HepG2 (cell line): Measurements from ENCODE around the gene SLC25A38. TPM values are rescaled to one million over a fixed set of nuclear protein-coding genes. Genes with fewer than 3 reads are reported as not detected.
A peak's percentile ranks its signal among the peaks of the same experiment; 100 is the strongest.

Experiments
- ARID2 ChIP-seq: sonication (generic); formaldehyde crosslinking; IDR thresholded peaks from 2 replicates; pipeline ENCODE4 v1.8.1; 2022; ENCODE audit warnings: mild to moderate bottlenecking, missing genetic modification reagents, borderline replicate concordance
- ATF5 ChIP-seq: sonication (generic); formaldehyde crosslinking; IDR thresholded peaks from 2 replicates; pipeline ENCODE4 v1.4.0; 2020; ENCODE audit warnings: mild to moderate bottlenecking, low read depth, missing genetic modification reagents
- CC2D1A ChIP-seq: sonication (generic); formaldehyde crosslinking; IDR thresholded peaks from 2 replicates; pipeline ENCODE4 v1.8.1; 2023; ENCODE audit warnings: mild to moderate bottlenecking, missing genetic modification reagents
- CENPX ChIP-seq: sonication (generic); formaldehyde crosslinking; IDR thresholded peaks from 2 replicates; pipeline ENCODE4 v1.9.0; 2021; ENCODE audit warnings: mild to moderate bottlenecking, missing genetic modification reagents, moderate library complexity
- EEA1 ChIP-seq: sonication (generic); formaldehyde crosslinking; IDR thresholded peaks from 2 replicates; pipeline ENCODE4 v1.5.1; 2020; ENCODE audit warnings: mild to moderate bottlenecking, missing genetic modification reagents, borderline replicate concordance
- ELF1 ChIP-seq: sonication (generic); formaldehyde crosslinking; IDR thresholded peaks from 2 replicates; pipeline ENCODE4 v1.4.0; 2020; ENCODE audit warnings: missing genetic modification reagents
- ELF4 ChIP-seq: sonication (generic); formaldehyde crosslinking; IDR thresholded peaks from 2 replicates; pipeline ENCODE4 v1.5.0; 2020; ENCODE audit warnings: missing genetic modification reagents, mild to moderate bottlenecking, moderate library complexity, borderline replicate concordance
- HDAC6 ChIP-seq: fragments of 200-600 bp; sonication (generic); IDR thresholded peaks from 2 replicates; pipeline ENCODE4 v1.7.0; 2017; ENCODE audit warnings: mild to moderate bottlenecking, antibody characterized with exemption, low read length, low read depth
- IRF1 ChIP-seq: sonication (generic); formaldehyde crosslinking; IDR thresholded peaks from 2 replicates; pipeline ENCODE4 v1.4.0; 2020; ENCODE audit warnings: low read depth, mild to moderate bottlenecking, missing genetic modification reagents
- KLF6 ChIP-seq: IDR thresholded peaks from 2 replicates; pipeline ENCODE4 v1.8.0; 2016; ENCODE audit warnings: missing biosample characterization, missing genetic modification reagents
- MATR3 ChIP-seq: sonication (generic); formaldehyde crosslinking; IDR thresholded peaks from 2 replicates; pipeline ENCODE4 v1.4.0; 2020; ENCODE audit warnings: missing genetic modification reagents
- MAZ ChIP-seq, 2 experiments: sonication (generic) in 1 of 2; formaldehyde crosslinking in 1 of 2; IDR thresholded peaks; 2 replicates each; pipeline versions ENCODE4 v1.5.0 to v1.6.1; 2012 to 2020; ENCODE audit warnings: low read depth in 2 of 2, mild to moderate bottlenecking in 2 of 2, borderline replicate concordance in 1 of 2, improper control_type of control experiment in 1 of 2, low read length in 1 of 2, missing genetic modification reagents in 1 of 2, moderate library complexity in 1 of 2
- REL ChIP-seq: sonication (generic); formaldehyde crosslinking; conservative IDR thresholded peaks from 2 replicates; pipeline ENCODE4 v1.8.0; 2022; ENCODE audit warnings: mild to moderate bottlenecking, missing genetic modification reagents, moderate library complexity
- RFX1 ChIP-seq: fragments of 450-650 bp; IDR thresholded peaks from 2 replicates; pipeline ENCODE4 v1.6.1; 2017
- SATB2 ChIP-seq: sonication (generic); formaldehyde crosslinking; IDR thresholded peaks from 2 replicates; pipeline ENCODE4 v1.5.0; 2020; ENCODE audit warnings: missing genetic modification reagents
- TP53 ChIP-seq: sonication (generic); formaldehyde crosslinking; conservative IDR thresholded peaks from 2 replicates; pipeline ENCODE4 v1.4.0; 2020; ENCODE audit warnings: missing genetic modification reagents
- ZFP90 ChIP-seq: sonication (generic); formaldehyde crosslinking; IDR thresholded peaks from 2 replicates; pipeline ENCODE4 v1.8.0; 2022; ENCODE audit warnings: missing genetic modification reagents, mild to moderate bottlenecking, inconsistent platforms, borderline replicate concordance
- ZNF331 ChIP-seq: sonication (generic); formaldehyde crosslinking; IDR thresholded peaks from 2 replicates; pipeline ENCODE4 v1.4.0; 2020; ENCODE audit warnings: missing genetic modification reagents
- ZNF460 ChIP-seq: sonication (generic); formaldehyde crosslinking; IDR thresholded peaks from 2 replicates; pipeline ENCODE4 v1.5.1; 2020; ENCODE audit warnings: missing genetic modification reagents, mild to moderate bottlenecking, borderline replicate concordance
- ZNF749 ChIP-seq: sonication (generic); formaldehyde crosslinking; IDR thresholded peaks from 2 replicates; pipeline ENCODE4 v1.8.0; 2022; ENCODE audit warnings: mild to moderate bottlenecking, missing genetic modification reagents, moderate library complexity, borderline replicate concordance
- polyA plus RNA-seq, 8 experiments: library from polyadenylated mRNA; depleted of rRNA in 3 of 8; stranded (reverse) in 7 of 8; unstranded in 1 of 8; fragments of >200 nt; fragmentation: Illumina TruSeq in 4 of 8; extraction: Trizol in 4 of 8; gene quantifications; 2 replicates each; pipeline versions ENCODE4 v1.2.1 to v1.2.3, GENCODE V29; 2011 to 2016; ENCODE audit warnings: low read depth in 4 of 8, missing spikeins in 1 of 8, mixed read lengths in 1 of 8; ENCODE audit not compliant: insufficient read depth in 1 of 8
- total RNA-seq, 5 experiments: library from RNA; depleted of rRNA; stranded (reverse); fragments of >200 nt; fragmentation: Illumina TruSeq; extraction: Trizol; gene quantifications; 2 replicates each; pipeline ENCODE4 v1.2.3, GENCODE V29; 2016; ENCODE audit warnings: low read depth in 1 of 5
- TF ChIP-seq, protein P1 (sequence below): IDR thresholded peaks from 2 replicates; pipeline ENCODE4 v1.6.1; 2018; ENCODE audit warnings: missing genetic modification reagents
- TF ChIP-seq, protein P2 (sequence below): sonication (generic); formaldehyde crosslinking; IDR thresholded peaks from 2 replicates; pipeline ENCODE4 v1.4.0; 2020; ENCODE audit warnings: missing genetic modification reagents

SLC25A38 gene
- total and polyA plus RNA-seq, 2 of the 13 experiments (the other 11 are each of a cell fraction or from before 2014, with no cell fraction given) = 32.5 to 35.4 TPM

GRCh38 chr3:39406368-39407258 lies 23.4 kb downstream of the SLC25A38 start, which contains the start of gene RPSA (continued):
- TF ChIP-seq MATR3 (CRISPR knock-in tag) (no peak), ELF4 (CRISPR knock-in tag) (peak; percentile 83), CENPX (CRISPR knock-in tag) (no peak), SATB2 (CRISPR knock-in tag) (peak; percentile 94), TP53 (CRISPR knock-in tag) (peak; percentile 80; the same call in 1 of the 2 replicates), ZFP90 (CRISPR knock-in tag) (peak; percentile 88; the same call in 1 of the 2 replicates), HDAC6 (no peak; the same call in 1 of the 2 replicates), KLF6 (peak; percentile 61; the same call in 1 of the 2 replicates), ARID2 (CRISPR knock-in tag) (peak; percentile 87; the same call in 1 of the 2 replicates), REL (CRISPR knock-in tag) (no peak; the same call in 1 of the 2 replicates), EEA1 (CRISPR knock-in tag) (peak; percentile 71; the same call in 1 of the 2 replicates), MAZ (IDR thresholded peaks at IDR 0.05; ENCODE audit: borderline replicate concordance, low read depth, low read length) (no peak), MAZ (CRISPR knock-in tag; IDR thresholded peaks at IDR 0.05; ENCODE audit: low read depth) (peak; percentile 78), ZNF749 (CRISPR knock-in tag) (0 out of 2 replicates have a peak, but pooled peaks have one; percentile 32), ZNF460 (CRISPR knock-in tag) (no peak; the same call in 1 of the 2 replicates), CC2D1A (CRISPR knock-in tag) (no peak), IRF1 (CRISPR knock-in tag) (0 out of 2 replicates have a peak, but pooled peaks have one; percentile 33), RFX1 (no peak), ZNF331 (peak; percentile 54), ATF5 (CRISPR knock-in tag) (no peak), ELF1 (CRISPR knock-in tag) (peak; percentile 84)
- TF ChIP-seq, protein P1, sequence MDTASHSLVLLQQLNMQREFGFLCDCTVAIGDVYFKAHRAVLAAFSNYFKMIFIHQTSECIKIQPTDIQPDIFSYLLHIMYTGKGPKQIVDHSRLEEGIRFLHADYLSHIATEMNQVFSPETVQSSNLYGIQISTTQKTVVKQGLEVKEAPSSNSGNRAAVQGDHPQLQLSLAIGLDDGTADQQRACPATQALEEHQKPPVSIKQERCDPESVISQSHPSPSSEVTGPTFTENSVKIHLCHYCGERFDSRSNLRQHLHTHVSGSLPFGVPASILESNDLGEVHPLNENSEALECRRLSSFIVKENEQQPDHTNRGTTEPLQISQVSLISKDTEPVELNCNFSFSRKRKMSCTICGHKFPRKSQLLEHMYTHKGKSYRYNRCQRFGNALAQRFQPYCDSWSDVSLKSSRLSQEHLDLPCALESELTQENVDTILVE (CRISPR knock-in tag) = peak; percentile 72; the same call in 1 of the 2 replicates
- TF ChIP-seq, protein P2, sequence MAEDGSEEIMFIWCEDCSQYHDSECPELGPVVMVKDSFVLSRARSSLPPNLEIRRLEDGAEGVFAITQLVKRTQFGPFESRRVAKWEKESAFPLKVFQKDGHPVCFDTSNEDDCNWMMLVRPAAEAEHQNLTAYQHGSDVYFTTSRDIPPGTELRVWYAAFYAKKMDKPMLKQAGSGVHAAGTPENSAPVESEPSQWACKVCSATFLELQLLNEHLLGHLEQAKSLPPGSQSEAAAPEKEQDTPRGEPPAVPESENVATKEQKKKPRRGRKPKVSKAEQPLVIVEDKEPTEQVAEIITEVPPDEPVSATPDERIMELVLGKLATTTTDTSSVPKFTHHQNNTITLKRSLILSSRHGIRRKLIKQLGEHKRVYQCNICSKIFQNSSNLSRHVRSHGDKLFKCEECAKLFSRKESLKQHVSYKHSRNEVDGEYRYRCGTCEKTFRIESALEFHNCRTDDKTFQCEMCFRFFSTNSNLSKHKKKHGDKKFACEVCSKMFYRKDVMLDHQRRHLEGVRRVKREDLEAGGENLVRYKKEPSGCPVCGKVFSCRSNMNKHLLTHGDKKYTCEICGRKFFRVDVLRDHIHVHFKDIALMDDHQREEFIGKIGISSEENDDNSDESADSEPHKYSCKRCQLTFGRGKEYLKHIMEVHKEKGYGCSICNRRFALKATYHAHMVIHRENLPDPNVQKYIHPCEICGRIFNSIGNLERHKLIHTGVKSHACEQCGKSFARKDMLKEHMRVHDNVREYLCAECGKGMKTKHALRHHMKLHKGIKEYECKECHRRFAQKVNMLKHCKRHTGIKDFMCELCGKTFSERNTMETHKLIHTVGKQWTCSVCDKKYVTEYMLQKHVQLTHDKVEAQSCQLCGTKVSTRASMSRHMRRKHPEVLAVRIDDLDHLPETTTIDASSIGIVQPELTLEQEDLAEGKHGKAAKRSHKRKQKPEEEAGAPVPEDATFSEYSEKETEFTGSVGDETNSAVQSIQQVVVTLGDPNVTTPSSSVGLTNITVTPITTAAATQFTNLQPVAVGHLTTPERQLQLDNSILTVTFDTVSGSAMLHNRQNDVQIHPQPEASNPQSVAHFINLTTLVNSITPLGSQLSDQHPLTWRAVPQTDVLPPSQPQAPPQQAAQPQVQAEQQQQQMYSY (CRISPR knock-in tag) = no peak
